Caco-2 (cell line): ENCODE measurements around the gene FN1. TPM values are rescaled to one million over a fixed set of nuclear protein-coding genes. Genes with fewer than 3 reads are reported as not detected.

Source experiments
- BruUV-seq: library from RNA; stranded (reverse); fragments of 400-500 nt; replicated peaks from 2 replicates; lab custom pipeline; 2021; lab: Mats Ljungman, UMichigan
- CTCF ChIA-PET: fragments of 300-600 bp; sonication (Branson Sonifier 250); formaldehyde crosslinking; loops from one replicate; lab custom pipeline; 2022; ENCODE audit warnings: antibody characterized with exemption; lab: Charles Lee
- POLR2A ChIA-PET: fragments of 300-600 bp; sonication (Branson Sonifier 250); formaldehyde crosslinking; loops from one replicate; lab custom pipeline; 2022; ENCODE audit warnings: antibody characterized with exemption; lab: Charles Lee
- DNase-seq, 2 experiments: peaks; one replicate each; pipeline versions ENCODE4 v3.0.0 to v3.0.0-alpha.2; 2020 to 2022
- H3K27me3 ChIP-seq: replicated peaks from 2 replicates; pipeline ENCODE4 v1.6.0; 2011; ENCODE audit warnings: low read length; ENCODE audit not compliant: control insufficient read depth, insufficient read depth
- H3K36me3 ChIP-seq: 2 replicates; pipeline ENCODE4 v1.5.1; 2011; ENCODE audit warnings: low read length; ENCODE audit not compliant: control insufficient read depth, insufficient read depth
- H3K4me1 ChIP-seq: fragments of 250-450 bp; sonication (Bioruptor Pico); 2 replicates; pipeline ENCODE4 v1.5.1; 2020; ENCODE audit warnings: mild to moderate bottlenecking
- H3K4me3 ChIP-seq: 2 replicates; pipeline ENCODE4 v1.5.1; 2011; ENCODE audit warnings: low read depth, mild to moderate bottlenecking, control low read depth, low read length
- H3K9me3 ChIP-seq: fragments of 250-450 bp; sonication (Bioruptor Pico); 2 replicates; pipeline ENCODE4 v1.5.1; 2020; ENCODE audit warnings: mild to moderate bottlenecking, moderate library complexity
- H3K27ac Mint-ChIP-seq: one replicate; pipeline ENCODE4 v1.8.0; 2022; ENCODE audit warnings: mixed read lengths; ENCODE audit not compliant: unreplicated experiment
- H3K27me3 Mint-ChIP-seq: one replicate; pipeline ENCODE4 v1.8.0; 2022; ENCODE audit warnings: mixed read lengths; ENCODE audit not compliant: insufficient read depth, unreplicated experiment
- H3K36me3 Mint-ChIP-seq: one replicate; pipeline ENCODE4 v1.8.0; 2022; ENCODE audit warnings: mild to moderate bottlenecking, mixed read lengths; ENCODE audit not compliant: insufficient read depth, unreplicated experiment
- H3K4me1 Mint-ChIP-seq: one replicate; pipeline ENCODE4 v1.8.0; 2022; ENCODE audit warnings: low read depth, mixed read lengths; ENCODE audit not compliant: unreplicated experiment
- H3K4me3 Mint-ChIP-seq: one replicate; pipeline ENCODE4 v1.8.0; 2022; ENCODE audit warnings: mild to moderate bottlenecking, moderate library complexity, mixed read lengths; ENCODE audit not compliant: unreplicated experiment
- H3K9me3 Mint-ChIP-seq: one replicate; pipeline ENCODE4 v1.8.0; 2022; ENCODE audit warnings: mixed read lengths; ENCODE audit not compliant: unreplicated experiment
- intact Hi-C: fragments of 100-400 bp; cut with micrococcal nuclease; formaldehyde crosslinking; loops from one replicate; pipeline ENCODE4 v1.10.0; 2022; ENCODE audit not compliant: unreplicated experiment
- total RNA-seq: library from RNA; stranded (reverse); gene quantifications from 2 replicates; pipeline ENCODE4 v1.2.3, GENCODE V29; 2022
- TF ChIP-seq, protein P1 (sequence below), 2 experiments: fragments of 200-600 bp in 1 of 2; IDR thresholded peaks; 1 replicate in 1 of 2; 2 replicates in 1 of 2; pipeline versions ENCODE4 v1.5.1 to v1.8.0; 2011 to 2022; ENCODE audit warnings: antibody characterized with exemption in 1 of 2, control low read depth in 1 of 2, inconsistent platforms in 1 of 2, low read depth in 1 of 2, low read length in 1 of 2, mild to moderate bottlenecking in 1 of 2, moderate library complexity in 1 of 2; ENCODE audit not compliant: insufficient read depth in 1 of 2, severe bottlenecking in 1 of 2, unreplicated experiment in 1 of 2

Gene FN1
- total RNA-seq, 1 experiment from 2014 or later: 3,805 TPM

DNA sequence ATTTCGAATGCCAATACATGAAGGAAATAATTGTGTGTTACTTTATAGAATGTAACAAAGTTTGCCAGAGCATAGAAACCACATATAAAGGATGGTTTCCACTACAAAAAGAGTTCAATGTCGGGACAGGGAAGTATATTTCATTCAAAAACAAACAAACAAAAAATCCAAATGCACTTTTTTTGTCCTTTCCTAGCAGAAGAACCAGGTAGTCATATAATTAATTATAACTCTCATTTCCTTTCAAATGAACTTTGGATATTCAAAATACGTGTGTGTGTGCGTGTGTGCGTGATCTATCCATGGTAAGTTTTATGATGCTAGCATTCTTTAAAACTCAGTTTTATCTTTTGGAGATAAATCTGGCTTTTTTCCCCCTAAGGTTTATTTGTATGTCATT, 8.3 kb downstream of the FN1 start:
- Mint-ChIP-seq H3K27ac (peak overlapping the region; percentile 72), H3K27me3 (no peaks in the 10 kb centered on the region), H3K36me3 (peaks cover 99% of the 10 kb centered on the region), H3K4me1 (peaks cover 28% of the 10 kb centered on the region), H3K9me3 (no peaks in the 10 kb centered on the region), H3K4me3 (no peak overlapping the region)
- CTCF ChIA-PET: no interaction called here
- peaks cover 6% of the 10 kb centered on the region for H3K36me3 ChIP-seq
- TF ChIP-seq, protein P1, sequence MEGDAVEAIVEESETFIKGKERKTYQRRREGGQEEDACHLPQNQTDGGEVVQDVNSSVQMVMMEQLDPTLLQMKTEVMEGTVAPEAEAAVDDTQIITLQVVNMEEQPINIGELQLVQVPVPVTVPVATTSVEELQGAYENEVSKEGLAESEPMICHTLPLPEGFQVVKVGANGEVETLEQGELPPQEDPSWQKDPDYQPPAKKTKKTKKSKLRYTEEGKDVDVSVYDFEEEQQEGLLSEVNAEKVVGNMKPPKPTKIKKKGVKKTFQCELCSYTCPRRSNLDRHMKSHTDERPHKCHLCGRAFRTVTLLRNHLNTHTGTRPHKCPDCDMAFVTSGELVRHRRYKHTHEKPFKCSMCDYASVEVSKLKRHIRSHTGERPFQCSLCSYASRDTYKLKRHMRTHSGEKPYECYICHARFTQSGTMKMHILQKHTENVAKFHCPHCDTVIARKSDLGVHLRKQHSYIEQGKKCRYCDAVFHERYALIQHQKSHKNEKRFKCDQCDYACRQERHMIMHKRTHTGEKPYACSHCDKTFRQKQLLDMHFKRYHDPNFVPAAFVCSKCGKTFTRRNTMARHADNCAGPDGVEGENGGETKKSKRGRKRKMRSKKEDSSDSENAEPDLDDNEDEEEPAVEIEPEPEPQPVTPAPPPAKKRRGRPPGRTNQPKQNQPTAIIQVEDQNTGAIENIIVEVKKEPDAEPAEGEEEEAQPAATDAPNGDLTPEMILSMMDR (IDR thresholded peaks at IDR 0.05; ENCODE audit: insufficient read depth in 1 of 2, low read depth in 1 of 2, low read length in 1 of 2, severe bottlenecking in 1 of 2, unreplicated experiment in 1 of 2): no peak
- no peak for DNase-seq
- BruUV-seq: no TSS peak
- intact Hi-C loops: no loop called here
- H3K4me3 ChIP-seq: no peak overlapping the region
- peaks cover 32% of the 10 kb centered on the region for H3K4me1 ChIP-seq
- POLR2A ChIA-PET: no interaction called here
- H3K27me3 ChIP-seq: no peaks in the 10 kb centered on the region
- no peaks in the 10 kb centered on the region for H3K9me3 ChIP-seq

DNA sequence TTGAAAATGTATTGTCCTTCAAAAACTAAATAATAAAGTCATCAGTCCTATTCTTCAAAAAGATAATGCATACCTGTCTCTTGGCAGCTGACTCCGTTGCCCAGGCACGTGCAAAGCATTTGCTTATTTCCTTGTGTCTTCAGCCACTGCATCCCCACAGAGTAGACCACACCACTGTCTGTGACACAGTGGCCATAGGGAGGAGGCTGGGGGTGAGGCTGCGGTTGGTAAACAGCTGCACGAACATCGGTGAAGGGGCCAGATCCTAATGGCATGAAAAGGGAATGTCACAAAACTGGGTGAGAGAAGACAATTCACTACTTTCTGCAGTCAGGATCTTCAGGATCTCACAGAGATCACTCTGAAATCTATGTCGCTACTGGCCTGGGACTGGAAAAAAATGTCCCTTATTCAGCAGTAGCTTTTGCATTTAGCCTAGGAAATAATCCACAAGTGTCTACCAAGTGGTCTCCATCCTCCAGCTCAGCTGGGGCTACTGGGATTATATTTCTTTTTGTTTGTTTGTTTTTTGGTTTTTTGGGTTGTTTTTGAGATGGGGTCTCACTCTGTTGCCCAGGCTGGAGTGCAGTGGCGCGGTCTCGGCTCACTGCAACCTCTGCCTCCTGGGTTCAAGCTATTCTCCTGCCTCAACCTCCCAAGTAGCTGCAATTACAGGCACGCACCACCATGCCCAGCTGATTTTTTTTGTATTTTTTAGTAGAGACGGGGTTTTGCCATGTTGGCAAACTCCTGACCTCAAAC, 10.7 kb downstream of the FN1 start:
- no peaks in the 10 kb centered on the region for H3K27me3 Mint-ChIP-seq
- peak overlapping the region; percentile 8 for H3K4me3 Mint-ChIP-seq
- H3K27ac Mint-ChIP-seq: peak overlapping the region; percentile 41
- Histone ChIP-seq H3K4me3 (no peak overlapping the region), H3K4me1 (peaks cover 49% of the 10 kb centered on the region), H3K36me3 (peaks cover 10% of the 10 kb centered on the region), H3K27me3 (no peaks in the 10 kb centered on the region), H3K9me3 (no peaks in the 10 kb centered on the region)
- H3K36me3 Mint-ChIP-seq: peaks cover 100% of the 10 kb centered on the region
- TF ChIP-seq, protein P1 (IDR thresholded peaks at IDR 0.05; ENCODE audit: insufficient read depth in 1 of 2, low read depth in 1 of 2, low read length in 1 of 2, severe bottlenecking in 1 of 2, unreplicated experiment in 1 of 2): no peak
- peaks cover 43% of the 10 kb centered on the region for H3K4me1 Mint-ChIP-seq
- H3K9me3 Mint-ChIP-seq: no peaks in the 10 kb centered on the region
- no peak for DNase-seq
- intact Hi-C loops: no loop called here
- no TSS peak for BruUV-seq
- CTCF ChIA-PET: no interaction called here
- POLR2A ChIA-PET: interaction anchor here (0.8 kb wide), 1 partner anchor 74 kb away, joined by 3 read pairs; no protein-coding TSS in a partner anchor

DNA sequence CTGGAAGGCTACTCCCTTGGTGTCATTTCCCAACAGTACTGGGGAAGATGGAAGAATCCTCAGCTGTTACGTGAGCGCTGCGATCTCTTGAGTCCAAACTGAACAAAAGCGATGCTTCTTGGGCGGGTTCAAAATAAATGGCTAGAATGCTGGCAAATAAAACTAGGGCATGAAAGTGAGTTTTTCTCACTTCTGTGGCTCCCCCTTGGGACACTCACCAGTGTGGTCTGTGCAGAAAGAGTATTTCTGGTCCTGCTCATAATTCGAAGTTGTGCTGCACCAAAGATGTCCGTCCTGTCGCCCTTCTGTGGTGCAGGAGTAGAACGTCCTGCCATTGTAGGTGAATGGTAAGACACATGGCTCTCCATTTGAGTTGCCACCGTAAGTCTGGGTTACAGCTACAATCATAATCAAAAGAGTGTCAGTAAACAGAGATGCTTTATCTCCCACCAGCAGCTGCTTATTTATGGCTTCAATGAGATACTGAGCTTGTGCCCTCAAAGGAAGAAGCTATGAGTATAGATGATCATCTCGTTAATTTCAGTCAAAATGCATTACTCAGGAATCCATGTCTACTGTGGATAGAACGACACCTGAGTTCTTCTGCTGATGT, 11.8 kb downstream of the FN1 start:
- Histone ChIP-seq H3K27me3 (no peaks in the 10 kb centered on the region), H3K4me1 (peaks cover 59% of the 10 kb centered on the region), H3K4me3 (no peak overlapping the region), H3K9me3 (no peaks in the 10 kb centered on the region), H3K36me3 (peaks cover 10% of the 10 kb centered on the region)
- H3K27me3 Mint-ChIP-seq: no peaks in the 10 kb centered on the region
- H3K4me3 Mint-ChIP-seq: peak overlapping the region; percentile 42
- no TSS peak for BruUV-seq
- H3K9me3 Mint-ChIP-seq: no peaks in the 10 kb centered on the region
- H3K27ac Mint-ChIP-seq: peak overlapping the region; percentile 53
- ChIA-PET CTCF (no interaction called here), POLR2A (no interaction called here)
- TF ChIP-seq, protein P1 (IDR thresholded peaks at IDR 0.05; ENCODE audit: insufficient read depth in 1 of 2, low read depth in 1 of 2, low read length in 1 of 2, severe bottlenecking in 1 of 2, unreplicated experiment in 1 of 2): no peak
- peaks cover 100% of the 10 kb centered on the region for H3K36me3 Mint-ChIP-seq
- intact Hi-C loops: loop anchor here (5.0 kb wide), 1 partner anchor 453 kb away; no protein-coding TSS in a partner anchor
- no peak for DNase-seq
- peaks cover 45% of the 10 kb centered on the region for H3K4me1 Mint-ChIP-seq
